Peyer's patch (tissue), 4 donors: Measurements from ENCODE around the gene ARHGEF7. TPM values are rescaled to one million over a fixed set of nuclear protein-coding genes. Genes with fewer than 3 reads are reported as not detected.

Experiments
- DNase-seq, 3 donors: peaks; one replicate each; pipeline ENCODE4 v3.0.0-alpha.2; 2017 to 2019
- H3K27ac ChIP-seq, 4 donors: fragments of 200-600 bp; sonication (generic); one replicate each; pipeline ENCODE4 v1.5.1; 2016 to 2019
- H3K27me3 ChIP-seq, 2 donors: fragments of 200-600 bp; sonication (generic); one replicate each; pipeline ENCODE4 v1.5.1; 2019
- H3K36me3 ChIP-seq, 3 donors: fragments of 200-600 bp; sonication (generic); one replicate each; pipeline ENCODE4 v1.5.1; 2016 to 2019
- H3K4me1 ChIP-seq, 4 donors: fragments of 200-600 bp; sonication (generic); one replicate each; pipeline ENCODE4 v1.5.1; 2016 to 2019
- H3K4me3 ChIP-seq, 4 donors: fragments of 200-600 bp; sonication (generic); 1 replicate in 3 of 4; 2 replicates in 1 of 4; pipeline ENCODE4 v1.5.1; 2016 to 2019; ENCODE audit warnings: mild to moderate bottlenecking in 1 of 4
- H3K9me3 ChIP-seq, 4 donors: fragments of 200-600 bp; sonication (generic); one replicate each; pipeline ENCODE4 v1.5.1; 2016 to 2019; ENCODE audit warnings: mild to moderate bottlenecking in 1 of 4
- CTCF ChIP-seq, 6 experiments: fragments of 450-650 bp in 4 of 6; fragments of 200-600 bp in 2 of 6; sonication (generic) in 1 of 6; IDR thresholded peaks; one replicate each; pipeline ENCODE4 v1.5.1; 2017 to 2019; ENCODE audit warnings: antibody characterized with exemption in 6 of 6, mild to moderate bottlenecking in 3 of 6, moderate library complexity in 1 of 6
- POLR2A ChIP-seq, 2 donors: fragments of 450-650 bp; IDR thresholded peaks; one replicate each; pipeline ENCODE4 v1.5.1; 2017; ENCODE audit warnings: antibody characterized with exemption in 2 of 2, mild to moderate bottlenecking in 2 of 2, moderate library complexity in 2 of 2
- total RNA-seq, 4 donors: library from RNA; depleted of rRNA; stranded (reverse); fragments of >200 nt; gene quantifications; one replicate each; pipeline ENCODE4 v1.1.0, GENCODE V29; 2016

Gene ARHGEF7
- total RNA-seq, 4 donors from 2014 or later: 58.1 to 117 (median 95.5) TPM

- TF ChIP-seq CTCF (IDR thresholded peaks at IDR 0.05): no peak
- no peak for TF ChIP-seq POLR2A (IDR thresholded peaks at IDR 0.05)
- Histone ChIP-seq H3K9me3 (no peaks in the 10 kb centered on the region), H3K36me3 (no peaks in the 10 kb centered on the region), H3K27me3 (no peaks in the 10 kb centered on the region), H3K27ac (no peak overlapping the region), H3K4me1 (no peaks in the 10 kb centered on the region), H3K4me3 (no peak overlapping the region)
- no peak for DNase-seq
Measured at GRCh38 chr13:111345682-111346081, 230.6 kb downstream of the ARHGEF7 start.

GRCh38 chr13:111346101-111346680 lies 231.1 kb downstream of the ARHGEF7 start:
- Histone ChIP-seq H3K36me3 (no peaks in the 10 kb centered on the region), H3K27ac (no peak overlapping the region), H3K9me3 (no peaks in the 10 kb centered on the region), H3K4me1 (no peaks in the 10 kb centered on the region), H3K4me3 (no peak overlapping the region), H3K27me3 (no peaks in the 10 kb centered on the region)
- TF ChIP-seq POLR2A (IDR thresholded peaks at IDR 0.05) (no peak), CTCF (IDR thresholded peaks at IDR 0.05) (no peak)
- DNase-seq: no peak

- H3K27ac ChIP-seq: no peak overlapping the region
- H3K36me3 ChIP-seq: no peaks in the 10 kb centered on the region
- H3K4me1 ChIP-seq: no peaks in the 10 kb centered on the region
- TF ChIP-seq CTCF (IDR thresholded peaks at IDR 0.05): no peak
- no peak for TF ChIP-seq POLR2A (IDR thresholded peaks at IDR 0.05)
- H3K27me3 ChIP-seq: no peaks in the 10 kb centered on the region
- no peak for DNase-seq
- no peaks in the 10 kb centered on the region for H3K9me3 ChIP-seq
- H3K4me3 ChIP-seq: no peak overlapping the region
Measured at GRCh38 chr13:111347438-111347837, 232.3 kb downstream of the ARHGEF7 start.

- Histone ChIP-seq H3K27ac (no peak overlapping the region), H3K36me3 (no peaks in the 10 kb centered on the region), H3K9me3 (no peaks in the 10 kb centered on the region), H3K27me3 (no peaks in the 10 kb centered on the region), H3K4me3 (no peak overlapping the region), H3K4me1 (no peaks in the 10 kb centered on the region)
- DNase-seq: no peak
- TF ChIP-seq POLR2A (IDR thresholded peaks at IDR 0.05) (no peak), CTCF (IDR thresholded peaks at IDR 0.05) (no peak)
Measured at GRCh38 chr13:111353508-111353907, 238.4 kb downstream of the ARHGEF7 start.

- Histone ChIP-seq H3K36me3 (no peaks in the 10 kb centered on the region), H3K27me3 (no peaks in the 10 kb centered on the region), H3K9me3 (no peaks in the 10 kb centered on the region), H3K27ac (no peak overlapping the region), H3K4me3 (no peak overlapping the region), H3K4me1 (no peaks in the 10 kb centered on the region)
- TF ChIP-seq CTCF (IDR thresholded peaks at IDR 0.05): no peak
- TF ChIP-seq POLR2A (IDR thresholded peaks at IDR 0.05): no peak
- no peak for DNase-seq
Measured at GRCh38 chr13:111354789-111355188, 239.7 kb downstream of the ARHGEF7 start.

Other genes with a start within 250 kb of the ARHGEF7 start
- 100 to 1,000 TPM; 117 to 184 (median 138) TPM for gene ANKRD10, start 200.2 kb upstream of the ARHGEF7 start, total RNA-seq
- gene TEX29, start 205.3 kb downstream of the ARHGEF7 start, total RNA-seq: not detected